ENCODE results near the gene MOB2. TPM values are rescaled to one million over a fixed set of nuclear protein-coding genes. Genes with fewer than 3 reads are reported as not detected.

Gene MOB2
- total RNA-seq, 1 experiment from 2014 or later = 22.7 TPM

GRCh38 chr11:1444823-1445422 is 41.7 kb downstream of the MOB2 start:
- H3K27me3 Mint-ChIP-seq (ENCODE audit: low read depth) = no peaks in the 10 kb centered on the region
- no peak overlapping the region for H4K8ac ChIP-seq (replicated peaks; ENCODE audit: insufficient read length, low read depth, low read length)
- no peaks in the 10 kb centered on the region for H3K27me3 ChIP-seq (ENCODE audit: insufficient read depth, low read length)
- H2AK5ac ChIP-seq (ENCODE audit: insufficient read length, low read length) = no peak overlapping the region
- DNase-seq = no peak
- H2BK15ac ChIP-seq (ENCODE audit: low read depth, low read length) = no peak overlapping the region
- no peaks in the 10 kb centered on the region for H3K4me1 ChIP-seq (ENCODE audit: insufficient read depth, low read length)
- no peak overlapping the region for H3T11ph ChIP-seq (ENCODE audit: low read length)
- H3K9me3 Mint-ChIP-seq = no peaks in the 10 kb centered on the region
- H3K23ac ChIP-seq (ENCODE audit: insufficient read length, low read depth, low read length) = no peak overlapping the region
- no peak overlapping the region for H3K9ac ChIP-seq (ENCODE audit: extremely low read depth, insufficient read length, low read length)
- H3K9me3 ChIP-seq (ENCODE audit: control insufficient read depth, low read depth, low read length) = no peaks in the 10 kb centered on the region
- no peak overlapping the region for H3K18ac ChIP-seq (ENCODE audit: insufficient read length, low read depth, low read length)
- H2BK20ac ChIP-seq (ENCODE audit: low read depth, low read length, poor library complexity, severe bottlenecking) = no peak overlapping the region
- H3K23me2 ChIP-seq (ENCODE audit: insufficient read length, low read depth, low read length, poor library complexity, severe bottlenecking) = no peaks in the 10 kb centered on the region
- no peak overlapping the region for H4K91ac ChIP-seq (ENCODE audit: insufficient read length, low read depth, low read length)
- H3K4ac ChIP-seq (ENCODE audit: low read depth, low read length) = no peak overlapping the region
- H2BK120ac ChIP-seq (ENCODE audit: low read depth, low read length, poor library complexity, severe bottlenecking) = no peak overlapping the region
- H2AFZ ChIP-seq (ENCODE audit: low read length) = no peak overlapping the region
- no peaks in the 10 kb centered on the region for H3K79me2 ChIP-seq (ENCODE audit: insufficient read depth, low read length)
- H4K5ac ChIP-seq (ENCODE audit: insufficient read length, low read depth, low read length) = no peak overlapping the region
- no peak overlapping the region for H3K4me3 Mint-ChIP-seq
- H3K4me1 Mint-ChIP-seq = peaks cover 0 to 3% of the 10 kb centered on the region in 2 experiments; a peak in 1 of 4 replicates
- no peaks in the 10 kb centered on the region for H3K79me1 ChIP-seq (ENCODE audit: insufficient read depth, low read depth, low read length, poor library complexity, severe bottlenecking)
- H2BK12ac ChIP-seq (ENCODE audit: insufficient read length, low read depth, low read length) = no peak overlapping the region
- no peak for TF ChIP-seq CTCF (conservative IDR thresholded peaks at IDR 0.05)
- no peak overlapping the region for H3K4me2 ChIP-seq (ENCODE audit: insufficient read depth, insufficient read length, low read length)
- no peak overlapping the region for H2BK5ac ChIP-seq (ENCODE audit: insufficient read length, low read length)
- WGBS (ENCODE audit: extremely low coverage, insufficient read length, low lambda C conversion rate) = no CpG with 5 or more reads among the region's 32 CpGs
- H3K36me3 Mint-ChIP-seq (ENCODE audit: insufficient read depth in 1 of 3, low read depth in 3 of 3) = peaks cover 5 to 8% (median 5%) of the 10 kb centered on the region in 3 experiments; a peak in 6 of 7 replicates
- no peak overlapping the region for H3K14ac ChIP-seq (ENCODE audit: insufficient read depth, low read length)
- no peak overlapping the region for H3K27ac Mint-ChIP-seq
- peaks cover 4% of the 10 kb centered on the region for H4K20me1 ChIP-seq (ENCODE audit: control insufficient read depth, insufficient read depth, insufficient read length)
- no peak overlapping the region for H3K56ac ChIP-seq (ENCODE audit: insufficient read length, low read depth, low read length)
- H3K27ac ChIP-seq (ENCODE audit: insufficient read length, low read depth, low read length) = no peak overlapping the region
